ENCODE results near the gene EFHC1. TPM values are rescaled to one million over a fixed set of nuclear protein-coding genes. Genes with fewer than 3 reads are reported as not detected.

Gene EFHC1
- polyA plus RNA-seq, 2 donors = 8.4 to 14.4 TPM

DNA sequence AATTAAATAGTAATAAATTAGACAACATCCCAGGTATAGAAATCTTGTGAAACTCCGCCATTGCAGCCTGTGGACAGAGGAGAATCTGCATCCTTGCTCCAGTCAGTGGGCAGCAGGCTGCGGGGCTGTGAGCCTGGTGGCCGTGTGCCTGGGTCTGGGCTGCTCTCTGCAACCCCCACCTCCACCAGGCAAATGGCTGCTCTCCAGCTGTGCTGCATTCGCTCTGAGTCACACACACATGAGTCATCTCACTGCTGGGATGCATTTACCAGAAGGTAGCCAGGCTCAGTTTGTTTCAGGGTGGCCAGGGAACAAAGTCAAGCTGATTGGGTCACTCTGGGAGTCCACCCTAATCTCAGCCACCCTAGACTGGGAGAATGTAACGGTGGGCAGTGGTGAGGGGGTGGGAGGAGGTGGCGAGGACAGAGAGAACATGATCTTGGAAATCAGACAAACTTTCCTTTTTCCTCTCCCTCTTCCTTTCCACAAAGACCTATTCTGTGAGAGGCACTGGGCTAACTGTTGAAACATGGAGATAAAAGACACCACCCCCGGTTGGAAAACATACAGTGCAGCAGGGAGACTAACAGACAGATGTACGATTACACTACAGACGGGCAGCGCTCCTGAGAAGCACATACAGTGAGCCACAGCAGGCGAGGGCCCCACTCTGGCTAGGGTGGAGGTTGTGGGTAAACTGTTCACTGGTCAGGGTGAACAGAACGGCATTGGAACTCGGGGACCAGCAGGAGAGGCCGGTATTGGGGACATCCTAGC, 97.5 kb downstream of the EFHC1 start:
- peak overlapping the region; percentile 60 to 87 for H3K27ac ChIP-seq (ENCODE audit: low read depth in 2 of 2, low read length in 1 of 2)
- no peaks in the 10 kb centered on the region for H3K27me3 ChIP-seq (ENCODE audit: control insufficient read depth in 1 of 2, insufficient read depth in 2 of 2, low read length in 2 of 2)
- H3K4me3 ChIP-seq (ENCODE audit: low read depth in 1 of 2, low read length in 2 of 2) = no peak overlapping the region
- H3K36me3 ChIP-seq (ENCODE audit: control insufficient read depth in 2 of 2, insufficient read depth in 2 of 2, low read length in 1 of 2) = peaks cover 0 to 2% of the 10 kb centered on the region in 2 donors
- peaks cover 7 to 10% of the 10 kb centered on the region in 2 donors for H3K4me1 ChIP-seq (ENCODE audit: control insufficient read depth in 2 of 2, insufficient read depth in 2 of 2, low read length in 1 of 2)
- 27 to 50% methylated on average over 14 of the region's 14 CpGs for WGBS, 2 donors
- H3K9me3 ChIP-seq (ENCODE audit: control insufficient read depth in 2 of 2, insufficient read depth in 1 of 2, low read depth in 1 of 2, low read length in 1 of 2) = no peaks in the 10 kb centered on the region

DNA sequence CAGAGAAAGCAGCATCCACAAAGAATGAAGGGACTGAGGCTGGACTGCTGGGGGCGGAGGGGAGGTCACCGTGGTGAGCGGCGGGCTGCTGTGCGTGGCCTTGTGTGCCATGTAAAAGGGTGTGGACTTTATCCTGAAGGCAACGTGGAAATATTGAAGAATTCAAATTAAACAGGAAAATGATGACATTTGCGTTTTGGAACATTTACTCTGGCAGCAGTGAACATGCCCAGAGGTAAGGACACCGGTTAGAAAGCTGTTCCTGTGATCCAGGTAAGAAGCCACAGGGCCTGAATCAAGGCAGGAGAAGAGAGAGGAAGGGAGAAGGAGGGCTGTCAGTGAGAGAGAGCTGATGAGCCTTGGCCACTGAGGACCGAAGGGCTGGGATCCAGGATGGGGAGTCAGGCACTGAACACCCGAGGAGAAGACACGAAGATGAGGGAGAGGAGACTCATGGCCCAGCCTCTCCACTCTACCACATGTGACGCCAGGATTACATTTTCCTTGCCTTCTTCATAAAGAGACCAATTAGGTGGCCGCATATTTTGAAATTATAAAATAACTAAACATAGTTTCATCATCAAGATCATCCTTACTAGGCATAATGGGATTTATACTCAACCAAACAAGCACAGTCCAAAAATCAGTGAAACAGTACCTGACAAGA, 98.3 kb downstream of the EFHC1 start:
- Histone ChIP-seq H3K4me1 (ENCODE audit: control insufficient read depth in 2 of 2, insufficient read depth in 2 of 2, low read length in 1 of 2) (peaks cover 7 to 9% of the 10 kb centered on the region in 2 donors), H3K4me3 (ENCODE audit: low read depth in 1 of 2, low read length in 2 of 2) (no peak overlapping the region), H3K36me3 (ENCODE audit: control insufficient read depth in 2 of 2, insufficient read depth in 2 of 2, low read length in 1 of 2) (peaks cover 0 to 2% of the 10 kb centered on the region in 2 donors), H3K27me3 (ENCODE audit: control insufficient read depth in 1 of 2, insufficient read depth in 2 of 2, low read length in 2 of 2) (no peaks in the 10 kb centered on the region), H3K27ac (ENCODE audit: low read depth in 2 of 2, low read length in 1 of 2) (peak overlapping the region; percentile 60 to 87), H3K9me3 (ENCODE audit: control insufficient read depth in 2 of 2, insufficient read depth in 1 of 2, low read depth in 1 of 2, low read length in 1 of 2) (no peaks in the 10 kb centered on the region)
- 71 to 72% methylated on average over 13 of the region's 13 CpGs for WGBS, 2 donors

DNA sequence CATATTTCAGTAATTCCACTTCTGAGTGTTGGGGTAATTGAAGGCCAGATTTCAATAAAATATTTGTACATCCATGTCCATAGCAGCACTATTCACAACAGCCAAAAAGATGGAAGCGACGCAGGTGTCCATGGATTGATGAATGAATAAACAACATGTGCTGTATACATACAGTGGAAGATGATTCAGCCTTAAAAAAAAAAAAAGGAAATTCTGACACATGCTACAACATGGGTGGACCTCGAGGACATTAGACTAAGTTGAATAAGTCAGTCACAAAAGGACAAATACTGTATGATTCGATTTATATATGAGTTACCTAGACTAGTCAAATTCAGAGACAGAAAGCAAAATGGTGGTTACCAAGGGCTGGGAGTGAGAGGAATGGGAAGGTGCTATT, 99.5 kb downstream of the EFHC1 start:
- no peaks in the 10 kb centered on the region for H3K27me3 ChIP-seq (ENCODE audit: control insufficient read depth in 1 of 2, insufficient read depth in 2 of 2, low read length in 2 of 2)
- H3K36me3 ChIP-seq (ENCODE audit: control insufficient read depth in 2 of 2, insufficient read depth in 2 of 2, low read length in 1 of 2) = peaks cover 0 to 2% of the 10 kb centered on the region in 2 donors
- peaks cover 7 to 8% of the 10 kb centered on the region in 2 donors for H3K4me1 ChIP-seq (ENCODE audit: control insufficient read depth in 2 of 2, insufficient read depth in 2 of 2, low read length in 1 of 2)
- H3K9me3 ChIP-seq (ENCODE audit: control insufficient read depth in 2 of 2, insufficient read depth in 1 of 2, low read depth in 1 of 2, low read length in 1 of 2) = no peaks in the 10 kb centered on the region
- H3K4me3 ChIP-seq (ENCODE audit: low read depth in 1 of 2, low read length in 2 of 2) = no peak overlapping the region
- WGBS, 2 donors = 86 to 87% methylated on average over 4 of the region's 4 CpGs
- H3K27ac ChIP-seq (ENCODE audit: low read depth in 2 of 2, low read length in 1 of 2) = no peak overlapping the region

DNA sequence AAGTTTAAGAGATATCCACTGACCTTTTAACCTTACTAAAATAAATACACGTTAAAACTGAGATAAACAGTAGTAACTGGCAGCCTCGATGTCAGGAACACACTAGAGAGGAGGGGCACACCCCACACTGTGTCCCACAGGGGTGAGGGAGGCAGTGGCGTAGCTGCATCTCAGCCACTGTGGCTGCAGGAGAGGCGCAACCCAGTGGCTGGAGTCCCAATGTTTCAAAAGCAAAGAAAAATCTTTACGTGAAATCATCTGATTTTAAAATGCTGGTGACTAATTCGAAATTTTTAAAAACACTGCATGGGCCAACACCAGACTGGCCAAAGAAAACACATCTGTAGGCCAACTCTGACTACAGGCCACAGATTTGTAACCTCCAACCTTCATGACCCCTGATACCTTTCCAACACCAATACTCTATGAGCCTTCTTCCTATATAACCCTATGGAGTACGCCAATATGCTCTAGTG, 102.0 kb downstream of the EFHC1 start:
- 54 to 58% methylated on average over 7 of the region's 7 CpGs for WGBS, 2 donors
- Histone ChIP-seq H3K36me3 (ENCODE audit: control insufficient read depth in 2 of 2, insufficient read depth in 2 of 2, low read length in 1 of 2) (peaks cover 0 to 2% of the 10 kb centered on the region in 2 donors), H3K4me3 (ENCODE audit: low read depth in 1 of 2, low read length in 2 of 2) (no peak overlapping the region), H3K4me1 (ENCODE audit: control insufficient read depth in 2 of 2, insufficient read depth in 2 of 2, low read length in 1 of 2) (peaks cover 5 to 7% of the 10 kb centered on the region in 2 donors), H3K9me3 (ENCODE audit: control insufficient read depth in 2 of 2, insufficient read depth in 1 of 2, low read depth in 1 of 2, low read length in 1 of 2) (no peaks in the 10 kb centered on the region), H3K27me3 (ENCODE audit: control insufficient read depth in 1 of 2, insufficient read depth in 2 of 2, low read length in 2 of 2) (no peaks in the 10 kb centered on the region), H3K27ac (ENCODE audit: low read depth in 2 of 2, low read length in 1 of 2) (no peak overlapping the region)

DNA sequence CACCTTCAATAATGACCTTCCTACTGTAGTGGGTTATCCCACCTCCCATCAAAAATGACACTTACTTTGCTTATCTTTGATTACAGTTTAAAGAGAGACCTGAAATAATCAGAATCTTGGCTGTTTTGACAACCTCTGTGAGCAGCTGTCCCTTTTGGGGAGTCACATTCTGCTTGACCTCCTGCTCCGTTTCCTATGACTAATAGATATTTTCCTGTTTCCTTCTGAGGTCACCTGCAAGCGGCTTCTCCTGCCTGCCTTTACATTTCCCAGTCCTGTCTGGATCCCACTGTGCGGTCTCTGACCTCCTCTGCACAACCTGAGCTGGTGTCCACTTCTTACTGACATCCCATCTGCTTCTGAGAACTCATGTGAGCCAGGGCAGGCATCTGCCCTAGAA, 102.5 kb downstream of the EFHC1 start:
- WGBS, 2 donors = 66 to 72% methylated on average over 3 of the region's 3 CpGs
- Histone ChIP-seq H3K27me3 (ENCODE audit: control insufficient read depth in 1 of 2, insufficient read depth in 2 of 2, low read length in 2 of 2) (no peaks in the 10 kb centered on the region), H3K27ac (ENCODE audit: low read depth in 2 of 2, low read length in 1 of 2) (no peak overlapping the region), H3K4me3 (ENCODE audit: low read depth in 1 of 2, low read length in 2 of 2) (no peak overlapping the region), H3K9me3 (ENCODE audit: control insufficient read depth in 2 of 2, insufficient read depth in 1 of 2, low read depth in 1 of 2, low read length in 1 of 2) (no peaks in the 10 kb centered on the region), H3K4me1 (ENCODE audit: control insufficient read depth in 2 of 2, insufficient read depth in 2 of 2, low read length in 1 of 2) (peaks cover 5 to 7% of the 10 kb centered on the region in 2 donors), H3K36me3 (ENCODE audit: control insufficient read depth in 2 of 2, insufficient read depth in 2 of 2, low read length in 1 of 2) (peaks cover 0 to 2% of the 10 kb centered on the region in 2 donors)

DNA sequence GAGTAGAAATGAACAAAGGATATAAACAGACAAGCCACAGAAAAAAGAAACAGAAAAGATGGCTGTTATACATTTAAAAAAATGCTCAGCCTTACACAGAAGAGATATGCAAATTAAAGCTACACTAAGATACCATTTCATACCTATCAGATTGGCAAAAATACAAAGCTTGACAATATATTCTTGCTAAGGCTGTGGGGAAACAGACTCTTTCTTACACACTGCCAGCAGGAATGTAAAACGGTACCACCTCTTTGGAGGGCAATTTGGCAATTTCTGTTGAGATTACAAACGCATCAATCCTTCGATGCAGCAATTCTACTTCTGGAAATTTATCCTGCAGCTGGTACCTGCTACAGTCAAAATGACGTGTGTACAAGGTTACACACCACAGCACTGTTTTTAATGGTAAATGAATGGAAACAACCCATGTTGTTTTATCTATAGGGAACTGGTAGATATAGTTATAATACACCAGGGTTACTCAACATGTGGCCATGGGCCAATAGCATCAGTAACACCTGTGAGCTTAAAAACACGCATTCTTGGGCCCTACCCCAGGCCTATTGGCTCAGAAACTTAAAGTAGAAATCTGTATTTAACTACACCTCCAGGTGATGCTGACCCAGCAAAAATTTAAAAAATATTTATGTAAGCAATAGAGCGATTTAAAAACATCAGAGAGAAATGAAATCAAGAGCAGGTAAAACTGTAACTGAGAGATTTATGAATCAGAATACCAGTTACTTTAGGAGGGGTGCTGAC, 103.4 kb downstream of the EFHC1 start:
- Histone ChIP-seq H3K4me1 (ENCODE audit: control insufficient read depth in 2 of 2, insufficient read depth in 2 of 2, low read length in 1 of 2) (no peaks in the 10 kb centered on the region), H3K9me3 (ENCODE audit: control insufficient read depth in 2 of 2, insufficient read depth in 1 of 2, low read depth in 1 of 2, low read length in 1 of 2) (no peaks in the 10 kb centered on the region), H3K36me3 (ENCODE audit: control insufficient read depth in 2 of 2, insufficient read depth in 2 of 2, low read length in 1 of 2) (peaks cover 0 to 2% of the 10 kb centered on the region in 2 donors), H3K27ac (ENCODE audit: low read depth in 2 of 2, low read length in 1 of 2) (no peak overlapping the region), H3K4me3 (ENCODE audit: low read depth in 1 of 2, low read length in 2 of 2) (no peak overlapping the region), H3K27me3 (ENCODE audit: control insufficient read depth in 1 of 2, insufficient read depth in 2 of 2, low read length in 2 of 2) (no peaks in the 10 kb centered on the region)
- WGBS, 2 donors = 68% methylated on average over 6 of the region's 6 CpGs

DNA sequence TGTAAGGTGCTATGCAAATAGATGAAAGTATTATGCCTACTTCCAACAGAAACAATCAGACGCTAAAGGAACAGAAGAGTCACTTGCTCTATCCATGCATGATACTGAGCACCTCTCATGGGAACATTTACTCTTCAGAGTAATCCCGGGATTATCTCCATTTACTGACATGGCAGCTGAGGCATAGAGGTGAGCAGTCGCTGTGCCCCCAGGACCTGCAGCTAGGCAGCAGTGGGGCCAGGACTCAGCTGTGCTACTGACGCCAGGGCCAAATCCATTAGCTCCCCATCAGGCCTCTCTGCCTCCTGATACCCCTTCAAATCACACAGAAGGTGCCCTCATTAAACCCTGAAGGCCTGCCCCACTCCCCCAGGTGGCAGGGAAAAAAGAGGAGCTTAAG, 104.8 kb downstream of the EFHC1 start:
- no peak overlapping the region for H3K27ac ChIP-seq (ENCODE audit: low read depth in 2 of 2, low read length in 1 of 2)
- no peaks in the 10 kb centered on the region for H3K4me1 ChIP-seq (ENCODE audit: control insufficient read depth in 2 of 2, insufficient read depth in 2 of 2, low read length in 1 of 2)

DNA sequence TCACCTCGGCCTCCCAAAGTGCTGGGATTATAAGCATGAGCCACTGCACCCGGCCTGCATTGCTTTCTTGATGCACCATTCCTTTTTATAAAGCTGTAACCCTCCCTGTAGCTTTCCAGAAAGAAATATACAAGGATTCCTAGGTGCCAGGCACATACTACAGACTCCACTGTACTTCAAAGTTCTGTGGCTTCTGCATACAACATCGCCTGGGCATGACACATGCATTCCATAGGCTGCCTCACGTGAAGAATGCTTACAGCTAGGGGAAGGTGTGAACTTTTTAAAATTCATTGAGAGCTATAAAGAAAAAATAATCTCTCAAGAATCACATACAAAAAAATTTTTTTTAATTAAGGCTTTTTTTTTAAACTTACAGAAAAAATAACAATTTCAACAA, 106.5 kb downstream of the EFHC1 start:
- peaks cover 0 to 2% of the 10 kb centered on the region in 2 donors for H3K36me3 ChIP-seq (ENCODE audit: control insufficient read depth in 2 of 2, insufficient read depth in 2 of 2, low read length in 1 of 2)
- 72 to 95% methylated on average over 4 of the region's 4 CpGs for WGBS, 2 donors
- no peak overlapping the region for H3K27ac ChIP-seq (ENCODE audit: low read depth in 2 of 2, low read length in 1 of 2)
- no peak overlapping the region for H3K4me3 ChIP-seq (ENCODE audit: low read depth in 1 of 2, low read length in 2 of 2)
- no peaks in the 10 kb centered on the region for H3K27me3 ChIP-seq (ENCODE audit: control insufficient read depth in 1 of 2, insufficient read depth in 2 of 2, low read length in 2 of 2)
- no peaks in the 10 kb centered on the region for H3K9me3 ChIP-seq (ENCODE audit: control insufficient read depth in 2 of 2, insufficient read depth in 1 of 2, low read depth in 1 of 2, low read length in 1 of 2)
- H3K4me1 ChIP-seq (ENCODE audit: control insufficient read depth in 2 of 2, insufficient read depth in 2 of 2, low read length in 1 of 2) = no peaks in the 10 kb centered on the region

More for the DNA sequence above, 104.8 kb downstream of the EFHC1 start:
- H3K9me3 ChIP-seq (ENCODE audit: control insufficient read depth in 2 of 2, insufficient read depth in 1 of 2, low read depth in 1 of 2, low read length in 1 of 2) = no peaks in the 10 kb centered on the region
- H3K4me3 ChIP-seq (ENCODE audit: low read depth in 1 of 2, low read length in 2 of 2) = no peak overlapping the region
- 94 to 96% methylated on average over 4 of the region's 4 CpGs for WGBS, 2 donors
- H3K36me3 ChIP-seq (ENCODE audit: control insufficient read depth in 2 of 2, insufficient read depth in 2 of 2, low read length in 1 of 2) = peaks cover 2% of the 10 kb centered on the region in 2 donors
- no peaks in the 10 kb centered on the region for H3K27me3 ChIP-seq (ENCODE audit: control insufficient read depth in 1 of 2, insufficient read depth in 2 of 2, low read length in 2 of 2)

DNA sequence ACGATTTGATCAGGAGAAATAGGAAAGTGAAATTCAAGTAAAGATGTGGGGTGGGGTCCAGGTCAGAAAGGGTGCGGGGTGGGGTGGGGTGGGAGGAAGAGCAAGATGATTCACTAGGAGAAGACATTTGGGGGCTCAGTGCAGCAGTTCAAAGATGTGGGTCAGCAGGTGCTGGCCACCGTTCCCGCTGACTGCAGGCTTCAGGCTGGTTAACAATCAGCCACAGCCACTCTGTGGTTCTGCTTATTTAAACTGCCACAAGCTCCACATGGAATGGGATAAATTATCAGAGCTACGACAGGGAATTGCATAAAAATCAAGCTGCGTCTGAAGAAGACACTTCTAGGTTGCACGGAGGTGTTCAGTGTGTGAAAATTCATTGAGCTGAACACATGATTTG, 107.3 kb downstream of the EFHC1 start:
- WGBS, 2 donors = 91 to 93% methylated on average over 7 of the region's 7 CpGs

More for the DNA sequence above, 107.3 kb downstream of the EFHC1 start:
- Histone ChIP-seq H3K4me1 (ENCODE audit: control insufficient read depth in 2 of 2, insufficient read depth in 2 of 2, low read length in 1 of 2) (no peaks in the 10 kb centered on the region), H3K4me3 (ENCODE audit: low read depth in 1 of 2, low read length in 2 of 2) (no peak overlapping the region), H3K9me3 (ENCODE audit: control insufficient read depth in 2 of 2, insufficient read depth in 1 of 2, low read depth in 1 of 2, low read length in 1 of 2) (no peaks in the 10 kb centered on the region), H3K36me3 (ENCODE audit: control insufficient read depth in 2 of 2, insufficient read depth in 2 of 2, low read length in 1 of 2) (peaks cover 0 to 2% of the 10 kb centered on the region in 2 donors), H3K27me3 (ENCODE audit: control insufficient read depth in 1 of 2, insufficient read depth in 2 of 2, low read length in 2 of 2) (no peaks in the 10 kb centered on the region), H3K27ac (ENCODE audit: low read depth in 2 of 2, low read length in 1 of 2) (no peak overlapping the region)

Measured in esophagus (tissue), 2 donors.